ENCODE results near the gene SELENBP1.

SELENBP1 gene

GRCh38 chr1:151372058-151372934 lies at the start of gene SELENBP1:
Gene SELENBP1, minus strand, starts transcription at chr1:151372705. Its CDS starts 64 bp downstream, at chr1:151372641.
- DNase-seq (ENCODE audit: low read depth): no peak
- no peak for TF ChIP-seq CTCF (IDR thresholded peaks at IDR 0.05; ENCODE audit: low read depth, low read length, missing control alignments)
- no peak within 1 kb of the TSS for H3K4me3 ChIP-seq (ENCODE audit: low read depth, low read length)

GRCh38 chr1:151419819-151420218 lies 47.3 kb upstream of the SELENBP1 start:
- no peak overlapping the region for H3K4me3 ChIP-seq (ENCODE audit: low read depth, low read length)
- TF ChIP-seq CTCF (IDR thresholded peaks at IDR 0.05; ENCODE audit: low read depth, low read length, missing control alignments): no peak
- DNase-seq (ENCODE audit: low read depth): no peak

GRCh38 chr1:151418081-151418480 lies 45.6 kb upstream of the SELENBP1 start:
- no peak for DNase-seq (ENCODE audit: low read depth)
- no peak for TF ChIP-seq CTCF (IDR thresholded peaks at IDR 0.05; ENCODE audit: low read depth, low read length, missing control alignments)
- no peak overlapping the region for H3K4me3 ChIP-seq (ENCODE audit: low read depth, low read length)

- H3K4me3 ChIP-seq (ENCODE audit: low read depth, low read length): no peak overlapping the region
- no peak for DNase-seq (ENCODE audit: low read depth)
- no peak for TF ChIP-seq CTCF (IDR thresholded peaks at IDR 0.05; ENCODE audit: low read depth, low read length, missing control alignments)
These were observed 43.7 kb upstream of the SELENBP1 start for GRCh38 chr1:151416231-151416630.

- no peak for DNase-seq (ENCODE audit: low read depth)
- no peak overlapping the region for H3K4me3 ChIP-seq (ENCODE audit: low read depth, low read length)
- TF ChIP-seq CTCF (IDR thresholded peaks at IDR 0.05; ENCODE audit: low read depth, low read length, missing control alignments): no peak
These were observed 39.4 kb upstream of the SELENBP1 start for GRCh38 chr1:151411884-151412283.

GRCh38 chr1:151408891-151409290 lies 36.4 kb upstream of the SELENBP1 start:
- TF ChIP-seq CTCF (IDR thresholded peaks at IDR 0.05; ENCODE audit: low read depth, low read length, missing control alignments): no peak
- no peak overlapping the region for H3K4me3 ChIP-seq (ENCODE audit: low read depth, low read length)
- no peak for DNase-seq (ENCODE audit: low read depth)

- TF ChIP-seq CTCF (IDR thresholded peaks at IDR 0.05; ENCODE audit: low read depth, low read length, missing control alignments): no peak
- no peak for DNase-seq (ENCODE audit: low read depth)
- no peak overlapping the region for H3K4me3 ChIP-seq (ENCODE audit: low read depth, low read length)
These were observed 34.8 kb upstream of the SELENBP1 start for GRCh38 chr1:151407304-151407703.
